Measurements from ENCODE around the gene RTN4R.
"Not testable (repeated sequence)": the region's sequence is repeated elsewhere in the genome, so short reads cannot be mapped to it uniquely, and the experiment has no call there.

GRCh38 chr22:20311249-20312062, 43.3 kb upstream of the RTN4R start:
- not testable (repeated sequence) for TF ChIP-seq SPI1 (IDR thresholded peaks at IDR 0.05; ENCODE audit: borderline replicate concordance, low read depth, low read length); CTCF (IDR thresholded peaks at IDR 0.05 in 2 of 3, conservative IDR thresholded peaks at IDR 0.05 in 1 of 3; ENCODE audit: insufficient read depth in 2 of 3, low read depth in 1 of 3, low read length in 3 of 3); MYC (IDR thresholded peaks at IDR 0.05; ENCODE audit: low read depth, low read length); MYC (CRISPR knock-in tag; IDR thresholded peaks at IDR 0.05; ENCODE audit: borderline replicate concordance, low read depth); E2F4 (CRISPR knock-in tag; IDR thresholded peaks at IDR 0.05; ENCODE audit: low read depth); SNRNP70 (optimal IDR thresholded peaks at IDR 0.05; ENCODE audit: low read depth, low read length); HNRNPK (IDR thresholded peaks at IDR 0.05; ENCODE audit: low read depth, low read length, poor library complexity, severe bottlenecking); ZNF23 (CRISPR knock-in tag; IDR thresholded peaks at IDR 0.05); ATF7 (IDR thresholded peaks at IDR 0.05); CCNT2 (IDR thresholded peaks at IDR 0.05; ENCODE audit: borderline replicate concordance, extremely low read depth, insufficient read length, low read depth, low read length); ATF3 (IDR thresholded peaks at IDR 0.05); ATF3 (CRISPR knock-in tag; conservative IDR thresholded peaks at IDR 0.05); ZSCAN32 (CRISPR knock-in tag; IDR thresholded peaks at IDR 0.05)

Measured in K562 (cell line).